K562 (cell line): Measurements from ENCODE around the gene SESN2. TPM values are rescaled to one million over a fixed set of nuclear protein-coding genes. Genes with fewer than 3 reads are reported as not detected.

Source experiments
- ARNT ChIP-seq, 2 experiments: fragments of 450-650 bp; IDR thresholded peaks; 2 replicates each; pipeline ENCODE4 v1.6.1; 2016; ENCODE audit warnings: mild to moderate bottlenecking in 1 of 2
- CHD1 ChIP-seq: fragments of 200-600 bp; sonication (generic); IDR thresholded peaks from one replicate; pipeline ENCODE4 v1.6.1; 2012; ENCODE audit warnings: mild to moderate bottlenecking, moderate library complexity, low read length, inconsistent platforms
- GTF3C2 ChIP-seq: IDR thresholded peaks from 3 replicates; pipeline ENCODE4 v1.6.1; 2011; ENCODE audit warnings: borderline replicate concordance, mild to moderate bottlenecking, moderate library complexity; ENCODE audit not compliant: insufficient read length; ENCODE audit errors: extremely low read depth
- HBP1 ChIP-seq: fragments of 450-650 bp; formaldehyde crosslinking; IDR thresholded peaks from 2 replicates; pipeline ENCODE4 v1.4.0; 2022; ENCODE audit warnings: missing genetic modification characterization
- HDAC3 ChIP-seq: fragments of 450-650 bp; IDR thresholded peaks from 2 replicates; pipeline ENCODE4 v1.6.1; 2018; ENCODE audit warnings: borderline replicate concordance, mild to moderate bottlenecking, moderate library complexity; ENCODE audit not compliant: partially characterized antibody
- ID3 ChIP-seq, 2 experiments: fragments of 250-450 bp in 1 of 2; fragments of 450-650 bp in 1 of 2; sonication (Bioruptor Pico) in 1 of 2; IDR thresholded peaks; 2 replicates each; pipeline versions ENCODE4 v1.6.1 to v1.8.0; 2016 to 2021; ENCODE audit warnings: mild to moderate bottlenecking in 2 of 2, moderate library complexity in 2 of 2, missing compliant biosample characterization in 1 of 2, missing genetic modification characterization in 1 of 2
- KLF6 ChIP-seq: fragments of 250-450 bp; sonication (Bioruptor Pico); IDR thresholded peaks from 2 replicates; pipeline ENCODE4 v1.4.0; 2020; ENCODE audit warnings: mild to moderate bottlenecking, moderate library complexity, borderline replicate concordance
- MECOM ChIP-seq: fragments of 250-450 bp; sonication (Bioruptor Pico); IDR thresholded peaks from 2 replicates; pipeline ENCODE4 v1.8.0; 2022; ENCODE audit warnings: inconsistent platforms
- NCOA6 ChIP-seq: fragments of 450-650 bp; IDR thresholded peaks from 2 replicates; pipeline ENCODE4 v1.6.1; 2017; ENCODE audit warnings: mild to moderate bottlenecking
- NR2C2 ChIP-seq, 2 experiments: fragments of 200-800 bp in 1 of 2; sonication (Bioruptor generic) in 1 of 2; sonication (generic) in 1 of 2; formaldehyde crosslinking in 1 of 2; IDR thresholded peaks; 2 replicates each; pipeline versions ENCODE4 v1.6.1 to v1.8.0; 2016 to 2022; ENCODE audit warnings: mild to moderate bottlenecking in 1 of 2, missing compliant biosample characterization in 1 of 2, missing genetic modification characterization in 1 of 2, missing genetic modification reagents in 1 of 2
- RAD51 ChIP-seq: fragments of 450-650 bp; IDR thresholded peaks from 2 replicates; pipeline ENCODE4 v1.7.1; 2016; ENCODE audit warnings: low read depth, mild to moderate bottlenecking, borderline replicate concordance
- SFPQ ChIP-seq: fragments of 200-400 bp; formaldehyde crosslinking; IDR thresholded peaks from 2 replicates; pipeline ENCODE4 v1.6.1; 2017; ENCODE audit warnings: mild to moderate bottlenecking, low read depth, low read length, moderate library complexity
- TOE1 ChIP-seq, 2 experiments: fragments of 450-650 bp in 1 of 2; sonication (generic) in 1 of 2; formaldehyde crosslinking in 1 of 2; IDR thresholded peaks; 2 replicates each; pipeline versions ENCODE4 v1.7.1 to v1.8.0; 2016 to 2022; ENCODE audit warnings: borderline replicate concordance in 2 of 2, mild to moderate bottlenecking in 2 of 2, antibody characterized with exemption in 1 of 2, inconsistent platforms in 1 of 2, low read depth in 1 of 2, missing genetic modification reagents in 1 of 2, moderate library complexity in 1 of 2
- ZBTB5 ChIP-seq: fragments of 450-650 bp; IDR thresholded peaks from 2 replicates; pipeline ENCODE4 v1.6.1; 2017; ENCODE audit warnings: antibody characterized with exemption
- polyA plus RNA-seq, 8 experiments: library from polyadenylated mRNA; depleted of rRNA in 4 of 8; stranded (reverse) in 5 of 8; unstranded in 3 of 8; fragments of >200 nt; fragmentation: Nextera tagmentation in 2 of 8; fragmentation: Illumina TruSeq in 1 of 8; extraction: Ambion mirVana in 2 of 8; extraction: Trizol in 1 of 8; gene quantifications; 2 replicates each; pipeline versions ENCODE4 v1.2.1 to v1.2.3, GENCODE V29; 2011 to 2014; ENCODE audit warnings: inconsistent platforms in 1 of 8, missing spikeins in 1 of 8
- total RNA-seq, 7 experiments: library from RNA; depleted of rRNA in 6 of 7; stranded (reverse); fragments of >200 nt in 6 of 7; fragmentation: Illumina TruSeq in 2 of 7; extraction: Trizol in 2 of 7; gene quantifications; 2 replicates each; pipeline versions ENCODE4 v1.2.1 to v1.2.3, GENCODE V29; 2011 to 2021; ENCODE audit warnings: low replicate concordance in 1 of 7

Gene SESN2
- total and polyA plus RNA-seq, 9 of the 15 experiments (the other 6 are each of a cell fraction or from before 2014, with no cell fraction given): 3.7 to 71.3 (median 16.8) TPM

- TF ChIP-seq GTF3C2 (no peak), NR2C2 (CRISPR knock-in tag; IDR thresholded peaks at IDR 0.05) (no peak), NR2C2 (tag; IDR thresholded peaks at IDR 0.05) (peak; percentile 97), HDAC3 (peak; percentile 46), MECOM (CRISPR knock-in tag) (0 out of 2 replicates have a peak, but pooled peaks have one; percentile 46), SFPQ (no peak), ZBTB5 (0 out of 2 replicates have a peak, but pooled peaks have one; percentile 23), ID3 (CRISPR knock-in tag; IDR thresholded peaks at IDR 0.05) (no peak), ID3 (tag; IDR thresholded peaks at IDR 0.05) (peak; percentile 74; the same call in 1 of the 2 replicates), CHD1 (no peak), NCOA6 (no peak; the same call in 1 of the 2 replicates), KLF6 (CRISPR knock-in tag) (peak; percentile 35; the same call in 1 of the 2 replicates), RAD51 (peak; percentile 16; the same call in 1 of the 2 replicates), TOE1 (IDR thresholded peaks at IDR 0.05; ENCODE audit: borderline replicate concordance) (0 out of 2 replicates have a peak, but pooled peaks have one; percentile 48), TOE1 (CRISPR knock-in tag; IDR thresholded peaks at IDR 0.05; ENCODE audit: borderline replicate concordance, low read depth) (no peak), ARNT (IDR thresholded peaks at IDR 0.05) (0 out of 4 replicates have a peak, but pooled peaks of 1 of the 2 experiments have one; percentile 28), HBP1 (CRISPR knock-in tag) (peak; percentile 92)
Observed at GRCh38 chr1:28258628-28259251, 578 bp upstream of the SESN2 start (continued).
